GM18508 (cell line): ENCODE results near the gene CCL21.

ENCODE experiments used
- ATAC-seq: cut with Tn5 transposase; IDR thresholded peaks from one replicate; pipeline ENCODE4 v1.9.1; 2021; ENCODE audit warnings: moderate number of reproducible peaks; ENCODE audit not compliant: insufficient read depth, unreplicated experiment

The CCL21 gene

GRCh38 chr9:34709196-34709978, 549 bp downstream of the CCL21 start:
- no peak for ATAC-seq

- no peak for ATAC-seq
Observed at GRCh38 chr9:34707130-34707529, 2.8 kb downstream of the CCL21 start.

GRCh38 chr9:34701769-34702736, 7.9 kb downstream of the CCL21 start:
- no peak for ATAC-seq

GRCh38 chr9:34701023-34701768, 8.7 kb downstream of the CCL21 start:
- no peak for ATAC-seq

GRCh38 chr9:34694811-34695210, 15.1 kb downstream of the CCL21 start:
- ATAC-seq = no peak

- ATAC-seq = no peak
Observed at GRCh38 chr9:34693560-34693959, 16.4 kb downstream of the CCL21 start.

- ATAC-seq = no peak
Observed at GRCh38 chr9:34691936-34692315, 18.0 kb downstream of the CCL21 start.

- ATAC-seq = no peak
Observed at GRCh38 chr9:34690983-34691935, 18.7 kb downstream of the CCL21 start, which contains the start of gene CCL19. TSS of gene CCL19 (minus strand) at chr9:34691276. CDS start at chr9:34691139, 137 bp downstream.

GRCh38 chr9:34689512-34689911, 20.4 kb downstream of the CCL21 start:
- ATAC-seq = no peak

GRCh38 chr9:34689116-34689470, 20.8 kb downstream of the CCL21 start:
- no peak for ATAC-seq

GRCh38 chr9:34688329-34689115, 21.4 kb downstream of the CCL21 start:
- no peak for ATAC-seq

- no peak for ATAC-seq
Observed at GRCh38 chr9:34687276-34688030, 22.5 kb downstream of the CCL21 start.

GRCh38 chr9:34686732-34687131, 23.2 kb downstream of the CCL21 start:
- no peak for ATAC-seq

GRCh38 chr9:34686231-34686630, 23.7 kb downstream of the CCL21 start:
- ATAC-seq = no peak

GRCh38 chr9:34685591-34685990, 24.3 kb downstream of the CCL21 start:
- ATAC-seq = no peak

GRCh38 chr9:34684816-34685215, 25.1 kb downstream of the CCL21 start:
- no peak for ATAC-seq

- no peak for ATAC-seq
Observed at GRCh38 chr9:34684145-34684544, 25.8 kb downstream of the CCL21 start.

GRCh38 chr9:34675869-34676268, 34.1 kb downstream of the CCL21 start:
- no peak for ATAC-seq
